Prostate gland (tissue), 2 donors: Measurements from ENCODE around the gene GPR137.

Experiments used
- POLR2A ChIP-seq: fragments of 450-650 bp; IDR thresholded peaks from one replicate; pipeline ENCODE4 v1.6.1; 2016; ENCODE audit warnings: antibody characterized with exemption, mild to moderate bottlenecking
- POLR2AphosphoS5 ChIP-seq: sonication (generic); formaldehyde crosslinking; IDR thresholded peaks from one replicate; pipeline ENCODE4 v1.6.1; 2017; ENCODE audit warnings: antibody characterized with exemption
- TF ChIP-seq, protein P1 (sequence below), 4 experiments: fragments of 200-600 bp in 2 of 4; fragments of 450-650 bp in 2 of 4; sonication (generic) in 2 of 4; IDR thresholded peaks; 1 replicate in 3 of 4; 2 replicates in 1 of 4; pipeline ENCODE4 v1.5.1; 2016 to 2019; ENCODE audit warnings: antibody characterized with exemption in 4 of 4, mild to moderate bottlenecking in 2 of 4, moderate library complexity in 2 of 4

DNA sequence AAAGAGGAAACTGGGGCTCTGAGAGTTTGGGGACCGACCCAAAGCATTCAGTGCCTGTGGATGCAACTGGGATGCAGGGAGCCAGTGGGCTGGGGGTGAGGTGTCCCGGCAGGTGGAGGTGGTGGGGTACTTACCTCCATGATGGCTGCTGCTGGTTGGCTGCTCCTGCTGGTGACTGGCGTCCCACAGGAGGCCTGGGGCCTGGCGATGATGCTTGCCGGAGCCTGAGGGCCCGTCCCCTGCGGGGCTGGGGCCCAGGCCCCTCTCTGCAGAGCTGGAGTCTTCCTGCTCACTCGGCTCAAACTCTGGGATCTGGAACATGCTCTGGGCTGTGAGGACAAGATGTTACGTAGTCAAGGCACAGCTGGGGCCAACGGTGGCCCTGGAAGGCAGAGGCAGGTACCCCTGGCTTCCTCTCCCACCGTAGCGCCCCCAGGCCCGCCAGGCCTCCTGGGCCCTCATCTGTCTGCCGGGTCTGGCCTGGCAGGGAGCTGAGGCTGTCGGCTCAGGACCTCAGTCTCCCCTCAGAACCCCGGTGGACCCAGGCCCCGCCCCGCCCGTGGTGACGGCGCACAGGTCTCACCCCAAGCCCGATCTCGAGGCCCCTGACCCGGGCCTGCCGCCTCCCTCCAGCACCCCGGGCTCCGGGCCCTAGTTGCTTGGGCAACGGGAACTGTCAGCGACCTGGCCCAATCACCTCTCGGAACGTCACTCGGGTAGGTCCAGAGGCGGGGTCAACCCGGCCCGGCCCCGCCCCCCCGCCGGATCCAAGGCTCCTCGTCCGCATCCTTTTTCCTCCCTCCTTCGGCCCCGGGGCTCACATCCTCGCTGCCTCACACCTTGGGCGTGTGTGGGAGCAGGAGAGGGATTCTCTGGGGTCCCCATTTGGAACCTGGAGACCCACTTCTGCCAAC is 1.3 kb upstream of the GPR137 start, which contains the start of gene BAD:
- TF ChIP-seq, protein P1, sequence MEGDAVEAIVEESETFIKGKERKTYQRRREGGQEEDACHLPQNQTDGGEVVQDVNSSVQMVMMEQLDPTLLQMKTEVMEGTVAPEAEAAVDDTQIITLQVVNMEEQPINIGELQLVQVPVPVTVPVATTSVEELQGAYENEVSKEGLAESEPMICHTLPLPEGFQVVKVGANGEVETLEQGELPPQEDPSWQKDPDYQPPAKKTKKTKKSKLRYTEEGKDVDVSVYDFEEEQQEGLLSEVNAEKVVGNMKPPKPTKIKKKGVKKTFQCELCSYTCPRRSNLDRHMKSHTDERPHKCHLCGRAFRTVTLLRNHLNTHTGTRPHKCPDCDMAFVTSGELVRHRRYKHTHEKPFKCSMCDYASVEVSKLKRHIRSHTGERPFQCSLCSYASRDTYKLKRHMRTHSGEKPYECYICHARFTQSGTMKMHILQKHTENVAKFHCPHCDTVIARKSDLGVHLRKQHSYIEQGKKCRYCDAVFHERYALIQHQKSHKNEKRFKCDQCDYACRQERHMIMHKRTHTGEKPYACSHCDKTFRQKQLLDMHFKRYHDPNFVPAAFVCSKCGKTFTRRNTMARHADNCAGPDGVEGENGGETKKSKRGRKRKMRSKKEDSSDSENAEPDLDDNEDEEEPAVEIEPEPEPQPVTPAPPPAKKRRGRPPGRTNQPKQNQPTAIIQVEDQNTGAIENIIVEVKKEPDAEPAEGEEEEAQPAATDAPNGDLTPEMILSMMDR (IDR thresholded peaks at IDR 0.05): no peak
- TF ChIP-seq POLR2AphosphoS5 (peak; percentile 89), POLR2A (peak; percentile 74)
